ENCODE results near the gene ACTMAP.
"Not testable (repeated sequence)": the region's sequence is repeated elsewhere in the genome, so short reads cannot be mapped to it uniquely, and the experiment has no call there.

Gene ACTMAP

DNA sequence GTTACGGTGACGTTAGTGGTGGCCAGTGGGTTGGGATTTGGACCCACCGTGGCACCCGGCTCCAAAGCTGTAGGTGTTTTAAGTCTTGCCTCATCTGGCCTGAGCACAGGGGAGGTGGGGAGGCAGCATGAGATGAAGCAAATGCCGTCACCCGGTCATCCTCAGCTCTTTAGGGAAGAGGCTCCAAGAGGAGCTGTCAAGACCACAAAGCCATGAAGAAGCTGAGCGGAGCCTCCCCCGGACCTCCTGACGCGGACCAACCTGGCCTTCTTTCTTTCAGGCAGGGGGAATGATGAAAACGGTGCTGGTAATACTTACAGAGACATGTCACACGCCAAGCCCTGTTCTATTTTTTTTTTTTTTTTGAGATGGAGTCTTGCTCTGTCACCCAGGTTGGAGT lies 7.4 kb downstream of the ACTMAP start:
- DNase-seq (ENCODE audit: low read depth): no peak

DNA sequence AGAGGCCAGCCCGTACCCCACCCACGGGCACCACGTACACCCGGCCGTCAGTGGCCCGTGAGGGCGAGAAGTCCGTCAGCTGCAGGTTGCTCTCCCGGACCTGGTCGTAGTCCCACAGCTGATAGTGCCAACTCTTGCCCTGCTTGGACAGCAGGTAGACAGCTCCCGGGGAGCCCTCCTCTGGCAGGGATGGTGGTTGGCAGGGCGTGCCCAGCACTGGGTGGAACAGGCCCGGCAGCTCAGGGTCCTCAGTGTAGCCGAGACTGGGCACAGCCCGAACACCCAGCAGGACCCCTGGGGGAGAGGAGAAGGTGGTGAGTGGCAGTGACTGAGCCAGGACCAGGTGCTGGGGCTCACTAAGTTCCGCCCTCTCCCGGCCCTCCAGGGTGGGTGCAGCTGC lies 7.8 kb downstream of the ACTMAP start:
- DNase-seq (ENCODE audit: low read depth): no peak

DNA sequence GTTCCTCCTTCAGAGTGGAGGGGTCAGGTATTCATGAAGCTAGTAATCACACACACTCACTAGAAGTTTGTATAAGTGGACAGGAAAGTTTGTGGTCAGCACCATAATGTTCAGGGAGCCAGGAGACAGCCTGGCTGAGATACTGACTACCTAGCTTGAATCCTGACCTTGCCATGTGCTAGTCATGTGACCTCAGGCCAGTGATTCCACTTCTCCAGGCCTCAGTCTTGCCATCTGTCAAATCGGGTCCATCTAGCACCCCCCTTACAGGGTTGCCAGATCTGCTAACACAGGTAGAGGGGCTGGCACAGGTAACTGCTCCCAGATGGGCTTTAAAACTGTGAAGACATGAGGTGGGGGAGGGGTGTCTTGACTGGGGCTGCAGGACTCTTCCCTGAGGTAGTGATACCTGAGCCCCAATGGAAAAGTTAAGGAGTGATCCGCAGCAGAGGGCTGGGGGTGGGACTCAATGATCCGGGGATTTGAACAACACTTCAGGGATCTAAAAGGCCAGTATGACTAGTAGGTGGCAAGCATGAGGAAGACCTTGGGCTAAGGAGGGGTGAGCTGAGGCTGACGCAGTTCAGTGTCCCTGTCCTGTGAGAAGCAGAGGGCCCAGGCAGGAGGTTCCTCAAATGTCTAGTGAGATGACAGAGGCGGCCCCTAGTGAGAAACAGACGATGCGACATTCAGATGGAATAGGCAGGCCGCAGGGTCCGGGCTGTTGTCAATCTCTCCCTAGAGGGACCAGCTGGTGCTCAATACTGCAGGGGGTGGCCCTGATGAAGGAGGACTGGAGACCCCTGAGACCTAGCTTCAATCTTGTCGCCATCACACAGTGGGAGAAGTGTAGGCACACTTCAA lies 8.5 kb downstream of the ACTMAP start:
- no peak for DNase-seq (ENCODE audit: low read depth)

DNA sequence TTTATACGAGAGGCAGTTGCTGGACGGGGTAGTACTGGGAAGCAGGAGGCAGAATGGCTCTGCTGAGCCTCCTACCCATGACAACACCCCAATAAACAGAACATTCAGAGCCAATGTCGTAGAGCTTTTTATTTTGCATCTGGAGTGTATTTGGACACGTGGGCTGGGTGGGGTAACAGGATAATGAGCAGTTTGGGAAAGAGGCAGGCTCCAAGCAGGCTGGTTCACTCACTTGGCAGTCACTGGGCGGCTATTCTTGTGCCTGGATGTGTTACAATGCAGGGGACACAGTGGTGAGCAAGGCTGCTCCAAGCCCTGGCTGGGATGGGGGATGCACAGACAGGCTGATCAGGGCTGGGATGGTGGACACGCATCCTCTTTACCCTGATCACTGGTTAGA lies 9.5 kb downstream of the ACTMAP start:
- DNase-seq (ENCODE audit: low read depth): no peak

DNA sequence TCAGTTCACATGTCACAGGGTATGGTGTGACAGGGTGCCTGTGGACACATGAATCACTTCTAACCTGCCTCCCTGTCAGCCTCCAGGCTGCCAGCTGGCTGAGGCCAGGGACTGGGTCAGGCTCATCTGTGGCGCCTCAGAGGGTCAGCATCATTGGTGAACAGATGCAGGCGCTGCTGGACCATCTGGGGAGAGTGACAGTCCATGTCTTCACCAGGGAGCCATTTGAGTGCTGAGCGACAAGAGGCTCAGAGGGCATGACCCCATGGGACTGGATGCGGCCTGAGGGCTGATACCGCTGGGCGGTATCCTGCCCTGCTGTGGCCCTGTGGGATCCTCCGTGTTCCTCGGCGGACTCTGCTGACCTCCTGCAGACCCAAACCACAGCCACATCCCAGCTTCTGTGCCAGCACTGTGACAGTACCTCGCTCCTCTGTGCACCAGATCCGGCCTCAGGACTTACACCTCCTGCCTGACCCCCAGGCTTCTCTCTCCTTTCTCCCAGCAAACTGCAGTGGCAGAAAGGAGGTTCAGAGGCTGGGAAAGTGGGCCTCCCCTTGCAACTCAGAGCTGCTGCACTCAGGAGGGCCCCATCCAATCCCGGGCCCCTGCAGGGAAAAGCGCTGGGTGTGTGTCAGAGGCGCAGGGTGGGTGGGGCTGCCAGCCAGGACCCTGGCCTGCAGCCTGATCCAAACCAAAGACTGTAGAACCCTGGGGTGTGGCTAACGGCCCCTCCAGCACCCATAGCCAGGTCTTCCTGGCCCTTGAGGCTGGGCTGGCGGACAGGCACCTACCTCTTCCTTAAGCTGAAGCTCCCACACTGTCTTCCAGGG lies 10.2 kb downstream of the ACTMAP start:
- no peak for DNase-seq (ENCODE audit: low read depth)

DNA sequence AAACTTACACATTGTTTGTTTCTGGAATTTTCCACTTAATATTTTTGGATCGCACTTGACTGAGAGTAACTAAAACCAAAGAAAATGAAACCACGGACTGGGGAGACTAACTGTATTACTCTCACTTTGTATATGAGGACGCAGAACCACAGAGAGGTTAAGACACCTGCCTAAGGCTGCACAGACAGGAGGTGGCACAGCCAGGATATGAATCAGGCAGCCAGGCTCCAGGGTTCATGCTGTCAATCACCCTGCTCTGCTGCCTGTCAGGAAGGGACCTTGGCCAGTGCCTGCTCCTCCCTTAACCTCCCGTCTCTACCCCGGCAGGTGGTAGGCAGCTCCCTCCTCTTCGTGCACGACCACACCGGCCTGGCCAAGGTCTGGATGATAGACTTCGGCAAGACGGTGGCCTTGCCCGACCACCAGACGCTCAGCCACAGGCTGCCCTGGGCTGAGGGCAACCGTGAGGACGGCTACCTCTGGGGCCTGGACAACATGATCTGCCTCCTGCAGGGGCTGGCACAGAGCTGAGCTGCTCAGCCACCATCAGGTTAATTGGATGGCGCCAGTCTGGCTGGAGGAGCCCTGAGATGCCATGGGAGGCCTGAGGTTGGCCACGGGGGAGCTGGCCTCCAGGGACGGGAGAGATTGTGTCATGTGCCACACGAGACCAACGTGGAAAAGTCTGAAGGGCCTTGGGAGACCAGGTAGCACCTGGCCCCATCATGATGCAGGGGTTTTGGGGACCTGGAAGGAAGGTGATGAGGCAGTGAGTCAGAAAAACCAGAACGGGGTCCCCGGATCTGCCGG lies 11.0 kb downstream of the ACTMAP start:
- no peak for DNase-seq (ENCODE audit: low read depth)

DNA sequence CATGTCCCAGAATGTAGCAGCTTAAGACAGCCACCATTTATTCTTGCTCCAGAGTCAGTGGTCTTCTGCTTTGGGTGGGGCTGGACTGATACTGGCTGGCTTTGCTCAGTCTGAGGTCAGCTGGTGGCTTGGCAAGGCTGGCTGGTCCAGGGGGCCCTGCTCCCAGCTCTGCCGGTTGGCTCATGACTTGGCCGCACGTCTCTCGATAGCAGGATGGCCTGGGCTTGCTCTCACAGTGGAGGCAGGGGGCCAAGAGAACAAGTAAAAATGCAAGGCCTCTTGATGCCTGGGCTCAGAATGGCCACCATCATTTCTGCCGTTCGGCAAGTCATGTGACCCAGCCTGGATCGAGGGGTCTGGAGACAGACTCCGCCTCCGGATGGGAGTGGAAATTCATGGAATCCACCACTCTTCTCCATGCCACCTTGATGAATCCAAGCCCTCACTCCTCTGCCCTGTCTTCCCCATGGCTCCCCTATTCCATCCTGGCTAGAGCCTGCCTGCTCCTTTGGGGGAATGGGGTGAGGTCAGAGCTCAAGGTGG lies 13.1 kb downstream of the ACTMAP start:
- DNase-seq (ENCODE audit: low read depth): no peak

DNA sequence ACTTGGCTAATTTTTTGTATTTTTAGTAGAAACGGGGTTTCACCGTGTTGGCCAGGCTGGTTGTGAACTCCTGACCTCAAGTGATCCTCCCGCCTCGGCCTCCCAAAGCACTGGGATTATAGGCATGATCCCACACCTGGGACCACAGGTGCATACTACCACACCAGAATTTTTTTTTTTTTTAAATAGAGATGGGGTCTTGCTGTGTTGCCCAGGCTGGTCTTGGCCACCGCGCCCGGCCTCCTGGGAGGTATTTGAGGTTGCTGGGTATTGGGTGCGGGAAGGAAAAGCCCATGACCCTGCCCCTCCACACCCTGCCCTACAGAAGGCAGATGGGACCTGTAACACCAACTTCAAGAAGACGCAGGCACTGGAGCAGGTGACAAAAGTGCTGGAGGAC lies 13.6 kb downstream of the ACTMAP start:
- no peak for DNase-seq (ENCODE audit: low read depth)

DNA sequence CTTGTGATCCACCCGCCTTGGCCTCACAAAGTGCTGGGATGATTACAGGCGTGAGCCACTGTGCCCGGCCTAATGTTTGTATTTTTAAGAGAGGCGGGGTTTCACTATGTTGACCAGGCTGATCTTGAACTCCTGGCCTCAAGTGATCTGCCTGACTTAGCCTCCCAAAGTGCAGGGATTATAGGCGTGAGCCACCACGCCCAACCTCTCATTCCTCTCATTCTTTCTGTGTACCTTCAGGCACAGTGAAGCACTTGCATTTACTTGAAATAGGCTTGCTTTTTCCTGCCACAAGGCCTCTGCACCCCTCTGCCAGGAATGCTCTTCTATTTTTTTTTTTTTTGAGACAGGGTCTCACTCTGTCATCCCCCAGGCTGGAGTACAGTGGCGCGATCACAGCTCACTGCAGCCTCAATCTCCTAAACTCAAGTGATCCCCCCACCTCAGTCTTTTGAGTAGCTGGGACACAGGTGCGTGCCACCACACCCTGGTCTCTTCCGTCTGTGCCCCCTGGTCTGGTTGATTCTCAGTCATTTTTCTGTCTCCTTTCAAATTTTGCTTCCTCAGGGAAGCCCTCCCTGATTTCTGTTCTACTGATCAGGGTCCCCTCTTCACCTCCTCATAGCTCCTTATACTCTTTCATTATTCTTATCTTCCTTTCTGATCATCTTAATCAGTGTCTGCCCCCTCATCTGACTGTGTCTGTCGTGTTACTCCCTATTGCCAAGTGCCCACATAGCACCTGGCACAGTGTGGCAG lies 15.1 kb downstream of the ACTMAP start:
- DNase-seq (ENCODE audit: low read depth): no peak

DNA sequence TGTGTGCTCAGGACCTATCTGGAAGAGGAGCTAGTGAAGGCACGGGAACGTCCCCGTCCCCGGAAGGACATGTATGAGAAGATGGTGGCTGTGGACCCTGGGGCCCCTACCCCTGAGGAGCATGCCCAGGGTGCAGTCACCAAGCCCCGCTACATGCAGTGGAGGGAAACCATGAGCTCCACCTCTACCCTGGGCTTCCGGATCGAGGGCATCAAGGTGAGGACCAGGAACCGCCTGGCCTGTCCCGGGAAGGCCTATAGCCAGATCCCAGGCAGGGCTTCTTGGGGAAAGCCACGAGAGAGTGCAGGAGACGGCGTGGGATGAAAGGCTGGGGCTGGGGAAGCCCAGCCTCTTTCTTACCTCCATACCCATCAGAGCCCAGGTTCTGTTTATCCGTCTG lies 17.1 kb downstream of the ACTMAP start:
- DNase-seq (ENCODE audit: low read depth): no peak

DNA sequence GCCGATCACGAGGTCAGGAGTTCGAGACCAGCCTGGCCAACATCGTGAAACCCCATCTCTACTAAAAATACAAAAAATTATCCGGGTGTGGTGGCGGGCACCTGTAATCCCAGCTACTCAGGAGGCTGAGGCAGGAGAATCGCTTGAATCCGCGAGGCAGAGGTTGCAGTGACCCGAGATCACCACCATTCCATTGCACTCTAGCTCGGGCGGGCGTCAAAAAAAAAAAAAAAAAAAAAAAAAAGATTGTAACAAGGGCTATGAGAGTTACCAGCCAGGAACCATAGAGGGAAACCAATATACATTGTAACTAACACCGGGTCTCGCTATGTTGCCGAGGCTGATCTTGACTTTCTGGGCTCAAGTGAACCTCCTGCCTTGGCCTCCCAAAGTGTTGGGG lies 18.0 kb downstream of the ACTMAP start:
- not testable (repeated sequence) for DNase-seq (ENCODE audit: low read depth)

DNA sequence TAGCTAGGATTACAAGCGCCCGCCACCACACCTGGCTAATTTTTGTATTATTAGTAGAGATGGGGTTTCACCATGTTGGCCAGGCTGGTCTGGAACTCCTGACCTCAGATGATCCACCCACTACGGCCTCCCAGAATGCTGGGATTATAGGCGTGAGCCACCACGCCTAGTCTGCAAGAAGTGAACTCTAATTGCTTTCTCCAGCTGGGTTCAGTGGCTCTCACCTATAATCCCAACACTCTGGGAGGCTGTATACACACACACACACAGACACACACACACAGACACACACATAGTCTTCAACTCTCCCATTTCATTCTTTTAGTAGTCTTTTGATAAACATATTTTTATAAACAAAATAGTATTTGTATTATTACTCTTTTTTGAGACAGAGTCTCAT lies 20.2 kb downstream of the ACTMAP start:
- not testable (repeated sequence) for DNase-seq (ENCODE audit: low read depth)

DNA sequence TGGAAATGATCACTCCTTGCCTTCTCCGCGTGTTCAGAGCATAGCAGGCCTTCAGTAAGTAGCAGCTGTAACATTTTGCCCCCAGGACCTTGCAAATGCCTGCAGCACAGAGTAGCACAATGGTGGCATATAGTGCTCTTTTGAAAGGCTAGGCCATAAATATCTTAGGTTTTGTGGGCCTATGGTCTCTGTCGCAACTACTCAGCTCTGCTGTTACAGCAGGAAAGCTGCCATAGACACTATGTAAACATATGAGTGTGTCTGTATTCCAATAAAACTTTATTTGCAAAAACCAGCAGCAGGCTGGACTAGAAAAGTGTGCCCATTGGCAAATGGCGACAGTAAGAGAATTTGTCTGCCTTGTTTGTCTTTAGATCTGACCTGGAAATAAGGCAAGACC lies 24.0 kb downstream of the ACTMAP start:
- no peak for DNase-seq (ENCODE audit: low read depth)

DNA sequence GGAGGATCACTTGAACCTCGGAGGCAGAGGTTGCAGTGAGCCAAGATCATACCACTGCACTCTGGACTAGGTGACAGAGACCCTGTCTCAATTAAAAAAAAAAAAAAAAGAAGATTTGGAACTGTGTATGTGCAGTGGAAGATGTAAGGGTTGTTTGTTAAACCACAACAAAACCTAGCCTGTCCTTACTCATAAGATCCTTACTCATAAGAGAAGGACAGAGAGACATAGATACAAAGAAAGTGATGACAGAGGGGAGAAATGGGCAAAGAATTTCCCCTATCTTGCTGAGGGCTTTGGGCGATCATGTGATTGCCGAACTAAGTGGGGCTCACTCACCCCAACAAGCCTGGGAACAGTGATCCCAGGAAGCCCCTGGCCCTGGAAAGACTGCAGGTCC lies 25.4 kb downstream of the ACTMAP start:
- DNase-seq (ENCODE audit: low read depth): no peak

DNA sequence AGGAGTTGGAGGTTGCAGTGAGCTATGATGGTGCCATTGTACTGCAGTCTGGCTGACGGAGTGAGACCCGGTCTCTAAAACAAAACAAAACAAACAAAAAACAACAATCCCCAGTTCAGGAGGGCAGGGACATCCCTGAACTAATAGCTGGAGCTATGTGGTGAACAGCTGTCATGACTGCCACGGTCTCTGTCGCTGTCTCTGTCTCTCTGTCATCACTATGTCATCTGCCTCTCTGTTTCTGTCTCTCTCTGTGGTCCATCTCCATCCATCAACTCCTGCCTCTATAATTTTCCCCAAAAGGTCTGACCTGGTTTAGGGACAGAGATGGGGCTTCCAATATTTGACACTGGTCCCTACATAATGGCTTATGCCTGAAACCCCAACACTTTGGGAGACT lies 26.0 kb downstream of the ACTMAP start:
- DNase-seq (ENCODE audit: low read depth): no peak

DNA sequence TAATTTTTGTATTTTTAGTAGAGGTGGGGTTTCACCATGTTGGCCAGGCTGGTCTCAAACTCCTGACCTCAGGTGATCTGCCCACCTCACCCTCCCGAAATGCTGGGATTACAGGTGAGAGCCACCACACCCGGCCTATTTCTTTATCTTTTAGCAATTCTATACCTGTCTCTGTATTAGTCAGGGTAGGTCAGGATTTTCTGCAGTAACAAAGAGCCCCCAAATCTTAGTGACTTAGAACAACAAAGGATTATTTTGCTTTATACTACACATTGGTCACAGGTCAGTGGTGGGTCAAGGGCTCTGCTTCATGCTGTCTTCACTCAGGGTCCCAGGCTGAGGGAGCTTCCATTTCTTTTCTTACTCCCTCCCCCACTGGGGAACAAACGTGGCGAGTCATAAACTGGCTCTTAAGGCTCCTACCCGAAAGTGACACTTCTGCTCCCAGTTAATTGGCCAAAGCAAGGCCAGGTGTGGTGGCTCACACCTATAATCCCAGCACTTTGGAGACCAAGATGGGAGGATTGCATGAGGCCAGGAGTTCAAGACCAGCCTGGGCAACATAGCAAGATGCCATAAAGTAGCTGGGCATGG lies 26.5 kb downstream of the ACTMAP start:
- no peak for DNase-seq (ENCODE audit: low read depth)

DNA sequence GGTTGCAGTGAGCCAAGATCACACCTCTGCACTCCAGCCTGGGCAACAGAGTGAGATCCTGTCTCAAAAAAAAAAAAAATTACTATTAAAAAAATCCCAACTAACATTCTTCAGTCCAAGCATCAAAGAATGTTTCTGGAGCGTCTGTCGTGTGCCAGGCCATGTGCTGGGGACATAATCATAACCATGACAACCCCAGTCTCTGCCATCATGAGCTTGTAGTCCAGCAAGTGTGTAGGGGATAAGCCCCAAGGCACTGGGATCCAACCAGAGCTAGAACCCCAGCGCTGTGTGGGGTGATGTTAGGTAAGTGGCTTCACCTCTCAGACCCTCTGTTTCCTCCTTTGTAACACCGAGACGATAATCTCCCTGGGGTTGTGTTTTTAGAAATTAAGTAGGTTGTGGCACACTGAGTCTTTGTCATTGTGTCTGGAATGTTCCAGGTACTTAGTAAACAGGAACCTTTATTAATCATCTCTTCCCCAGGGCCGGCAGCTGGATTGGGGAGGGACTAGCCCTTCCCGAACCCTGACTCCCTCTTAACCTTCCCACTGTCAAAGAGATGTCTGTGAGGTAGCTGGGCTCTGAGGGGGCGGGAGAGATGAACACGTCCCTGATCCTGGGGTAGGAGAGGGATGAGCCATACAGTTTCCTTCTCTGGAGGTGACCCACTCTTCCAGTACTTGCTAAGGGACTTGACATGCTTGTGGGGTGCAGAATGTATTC lies 28.2 kb downstream of the ACTMAP start:
- DNase-seq (ENCODE audit: low read depth): no peak

DNA sequence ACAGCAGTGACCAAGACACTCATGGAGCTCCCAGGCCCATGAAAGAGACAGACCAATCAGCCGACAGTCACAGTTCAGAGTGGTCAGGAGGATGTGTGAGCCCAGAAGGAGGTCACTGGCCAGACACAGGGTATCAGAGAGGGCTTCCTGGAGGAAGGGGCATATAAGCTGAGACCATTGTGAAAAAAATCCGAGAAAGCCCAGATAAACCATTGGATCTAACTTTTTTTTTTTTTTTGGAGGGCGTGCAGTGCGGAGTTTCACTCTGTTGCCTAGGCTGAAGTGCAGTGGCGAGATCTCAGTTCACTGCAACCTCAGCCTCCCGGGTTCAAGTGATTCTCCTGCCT lies 29.2 kb downstream of the ACTMAP start:
- no peak for DNase-seq (ENCODE audit: low read depth)

DNA sequence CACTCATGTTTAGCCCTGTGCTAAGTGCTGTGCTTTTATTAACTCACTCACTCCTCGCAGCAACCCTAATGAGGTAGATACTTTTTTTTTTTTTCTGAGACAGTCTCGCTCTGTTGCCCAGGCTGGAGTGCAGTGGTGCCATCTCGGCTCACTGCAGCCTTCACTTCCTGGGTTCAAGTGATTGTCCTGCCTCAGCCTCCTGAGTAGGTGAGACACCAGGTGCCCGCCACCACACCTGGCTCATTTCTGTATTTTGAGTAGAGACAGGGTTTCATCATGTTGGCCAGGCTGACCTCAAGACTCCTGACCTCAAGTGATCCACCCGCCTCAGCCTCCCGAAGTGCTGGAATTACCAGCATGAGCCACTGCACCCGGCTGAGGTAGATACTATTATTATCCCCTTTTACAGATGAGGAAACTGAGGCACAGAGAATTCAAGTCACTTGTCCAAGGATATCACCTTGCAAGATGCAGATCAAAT lies 30.8 kb downstream of the ACTMAP start:
- no peak for DNase-seq (ENCODE audit: low read depth)

DNA sequence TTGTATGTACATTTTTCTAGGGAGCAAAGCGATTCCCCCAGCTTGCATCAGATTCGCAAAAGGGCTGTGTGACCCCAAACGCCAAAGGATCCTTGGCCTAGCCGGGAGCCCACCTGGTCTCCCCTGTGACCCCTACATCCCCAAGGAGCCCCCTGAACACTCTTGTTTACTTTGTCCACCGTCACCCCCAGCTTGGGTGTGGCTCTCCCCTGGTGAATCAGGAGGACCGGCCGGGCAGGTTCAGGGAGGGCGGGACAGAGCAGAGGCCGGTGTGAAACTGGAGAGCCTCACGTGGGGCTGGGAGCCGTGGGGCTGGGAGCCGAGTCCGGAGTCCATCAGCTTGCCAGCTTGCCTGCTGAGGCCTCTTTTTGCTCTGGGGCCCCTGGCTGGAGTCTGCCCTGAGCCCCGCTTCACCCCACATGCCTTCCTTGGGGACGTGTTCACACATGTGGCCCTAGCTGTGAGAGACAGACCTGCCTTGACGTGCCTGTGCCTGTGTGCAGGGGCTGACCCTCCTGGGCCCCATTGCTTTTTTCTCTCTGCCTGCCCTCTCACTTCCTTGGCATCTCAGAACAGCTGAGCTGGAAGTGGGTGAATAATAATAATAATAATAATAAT lies 31.4 kb downstream of the ACTMAP start:
- no peak for DNase-seq (ENCODE audit: low read depth)

All from activated T-cell treated with anti-CD3 and anti-CD28 coated beads for 24 hours (primary cell).